ENCODE measurements around the gene CCDC78.

Gene CCDC78

DNA sequence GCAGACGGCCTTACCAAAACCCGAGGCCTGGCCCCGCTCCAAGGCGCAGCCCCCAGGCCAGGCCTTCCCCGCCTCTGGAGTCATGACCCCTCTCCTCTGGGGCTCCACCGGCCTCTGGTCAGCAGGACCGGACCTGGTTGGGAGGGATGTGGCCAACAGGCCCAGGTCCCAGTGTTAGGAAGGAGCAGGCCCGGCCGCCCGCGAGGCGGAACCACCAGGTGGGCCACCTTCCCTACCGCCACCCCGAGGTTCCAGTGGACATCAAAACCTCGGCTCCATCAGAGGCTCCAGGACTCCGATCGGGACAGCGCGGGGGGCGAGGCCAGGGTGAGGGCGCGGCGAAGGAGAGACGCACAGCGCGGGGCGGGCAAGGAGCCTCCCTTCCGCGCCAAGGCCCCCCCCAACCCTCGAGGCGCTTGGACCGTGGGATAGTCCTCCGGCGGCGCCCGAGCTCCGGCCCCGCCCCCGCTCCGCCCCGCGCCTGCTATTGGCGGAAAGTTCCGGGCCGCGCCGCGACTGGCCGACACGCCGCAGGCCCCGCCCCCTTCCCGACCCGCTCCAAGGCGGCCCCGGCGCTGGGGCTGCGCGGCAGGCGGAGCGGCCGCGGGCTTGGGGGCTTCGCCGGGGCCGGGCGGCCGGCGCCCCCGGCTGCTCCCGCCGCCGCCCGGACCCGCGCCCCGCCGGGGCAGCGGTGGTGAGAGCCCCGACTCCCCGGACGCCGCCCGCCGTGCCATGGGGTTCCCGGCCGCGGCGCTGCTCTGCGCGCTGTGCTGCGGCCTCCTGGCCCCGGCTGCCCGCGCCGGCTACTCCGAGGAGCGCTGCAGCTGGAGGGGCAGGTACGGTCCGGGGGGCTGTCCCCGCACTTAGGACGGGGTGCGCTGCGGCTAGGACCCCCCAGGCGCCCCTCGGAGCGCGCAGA is 11.4 kb downstream of the CCDC78 start, which contains the start of gene METRN:
TSS of gene METRN (plus strand) at position 561 of the 919 bp plus-strand sequence. CDS start at position 733, 172 bp downstream.
- peak; percentile 84 for DNase-seq (ENCODE audit: insufficient read length, low spot score)
- FAIRE-seq = peak; percentile 87

DNA sequence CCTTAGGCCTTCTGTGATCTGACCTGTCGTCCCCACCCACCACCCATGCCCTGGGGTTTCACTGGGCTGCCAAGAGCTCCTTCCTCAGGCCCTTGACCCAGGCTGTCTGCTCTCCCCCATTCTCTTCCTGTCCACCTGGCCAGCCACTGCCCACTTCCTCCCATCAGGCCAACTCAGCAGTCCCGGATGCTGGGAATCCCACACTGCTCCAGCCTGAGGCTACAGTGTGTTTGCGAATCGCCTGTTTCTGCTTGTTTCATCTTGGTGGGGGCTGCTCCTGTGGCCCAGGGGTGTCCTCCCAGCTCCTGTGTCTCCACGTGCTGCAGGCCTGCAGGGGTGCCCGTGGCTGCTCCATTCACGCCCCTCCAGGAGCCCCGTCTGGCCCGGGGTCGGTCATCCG is 12.2 kb downstream of the CCDC78 start:
- peak; percentile 77 for FAIRE-seq
- no peak for DNase-seq (ENCODE audit: insufficient read length, low spot score)

DNA sequence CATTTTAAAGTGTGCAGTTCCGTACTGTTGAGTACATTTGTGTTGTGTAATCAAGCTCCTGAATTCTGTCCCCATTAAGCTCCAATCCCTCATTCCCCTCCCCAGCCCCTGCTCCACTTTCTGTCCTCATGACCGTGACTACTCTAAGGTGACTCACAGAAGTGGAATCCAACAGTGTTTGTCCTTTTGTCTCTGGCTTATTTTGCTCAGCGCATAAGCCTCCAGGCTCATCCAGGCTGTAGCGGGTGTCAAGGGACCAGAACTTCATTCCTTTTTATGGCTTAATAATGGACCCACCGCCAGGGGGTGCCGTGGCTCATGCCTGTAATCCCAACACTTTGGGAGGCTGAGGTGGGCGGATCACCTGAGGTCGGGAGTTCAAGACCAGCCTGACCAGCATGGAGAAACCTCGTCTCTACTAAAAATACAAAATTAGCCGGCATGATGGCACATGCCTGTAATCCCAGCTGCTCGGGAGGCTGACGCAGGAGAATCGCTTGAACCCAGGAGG is 13.4 kb downstream of the CCDC78 start:
- FAIRE-seq (peak; percentile 36), DNase-seq (ENCODE audit: insufficient read length, low spot score) (peak; percentile 70)

DNA sequence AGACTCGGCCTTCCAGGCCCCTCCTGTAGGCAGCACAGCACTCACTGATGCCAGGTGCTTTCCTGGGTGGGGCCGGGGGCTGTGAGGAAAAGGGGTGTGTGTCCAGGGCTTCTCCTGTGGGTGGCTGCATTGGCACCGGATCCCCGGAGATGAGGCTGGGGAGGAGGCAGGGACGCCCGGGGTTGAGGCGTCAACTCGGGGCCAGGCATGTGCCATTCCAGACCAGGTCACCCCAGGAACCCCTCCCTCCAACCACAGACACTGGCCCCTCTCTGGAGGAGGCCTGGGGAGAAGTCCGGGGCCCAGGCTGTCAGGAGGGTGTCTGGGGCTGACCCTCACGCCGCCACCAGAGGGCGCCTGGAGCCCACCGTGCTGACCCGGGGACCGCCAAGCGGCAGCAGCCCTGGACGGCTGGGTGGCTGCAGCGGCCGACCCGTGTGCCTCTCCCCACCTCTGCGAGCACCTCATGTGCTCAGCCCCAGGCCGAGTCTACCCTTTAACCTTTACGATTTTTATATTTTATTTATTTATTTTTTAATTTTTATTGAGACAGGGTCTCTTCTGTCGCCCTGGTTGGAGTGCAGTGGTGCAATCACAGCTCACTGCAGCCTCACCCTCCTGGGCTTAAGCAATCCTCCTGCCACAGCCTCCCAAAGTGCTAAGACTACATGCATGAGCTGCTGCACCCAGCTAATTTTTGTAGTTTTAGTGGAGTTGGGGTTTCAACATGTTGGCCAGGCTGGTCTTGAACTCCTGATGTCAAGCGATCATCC is 14.5 kb downstream of the CCDC78 start:
- DNase-seq (ENCODE audit: insufficient read length, low spot score) = peak; percentile 84
- no peak for FAIRE-seq

DNA sequence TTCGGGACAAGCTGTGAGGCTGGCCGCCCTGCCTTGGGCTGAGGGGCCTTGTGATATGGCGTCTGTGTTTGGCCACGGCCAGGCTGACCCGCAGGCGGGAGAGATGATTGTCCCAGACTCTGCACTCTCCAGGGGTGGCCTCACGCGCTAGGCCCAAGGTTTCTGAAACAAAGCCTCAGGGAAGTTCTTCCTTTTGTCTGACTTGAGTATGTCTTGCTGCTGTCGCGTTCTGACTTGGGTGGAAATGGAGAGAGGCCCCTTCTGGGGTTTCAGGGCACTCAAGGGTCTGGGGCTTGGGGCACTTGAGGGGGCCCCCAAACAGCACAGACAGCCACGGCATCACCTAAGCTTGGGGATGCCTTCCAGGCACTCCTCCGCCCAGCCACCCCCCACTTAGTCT is 15.2 kb downstream of the CCDC78 start:
- FAIRE-seq = no peak
- no peak for DNase-seq (ENCODE audit: insufficient read length, low spot score)

DNA sequence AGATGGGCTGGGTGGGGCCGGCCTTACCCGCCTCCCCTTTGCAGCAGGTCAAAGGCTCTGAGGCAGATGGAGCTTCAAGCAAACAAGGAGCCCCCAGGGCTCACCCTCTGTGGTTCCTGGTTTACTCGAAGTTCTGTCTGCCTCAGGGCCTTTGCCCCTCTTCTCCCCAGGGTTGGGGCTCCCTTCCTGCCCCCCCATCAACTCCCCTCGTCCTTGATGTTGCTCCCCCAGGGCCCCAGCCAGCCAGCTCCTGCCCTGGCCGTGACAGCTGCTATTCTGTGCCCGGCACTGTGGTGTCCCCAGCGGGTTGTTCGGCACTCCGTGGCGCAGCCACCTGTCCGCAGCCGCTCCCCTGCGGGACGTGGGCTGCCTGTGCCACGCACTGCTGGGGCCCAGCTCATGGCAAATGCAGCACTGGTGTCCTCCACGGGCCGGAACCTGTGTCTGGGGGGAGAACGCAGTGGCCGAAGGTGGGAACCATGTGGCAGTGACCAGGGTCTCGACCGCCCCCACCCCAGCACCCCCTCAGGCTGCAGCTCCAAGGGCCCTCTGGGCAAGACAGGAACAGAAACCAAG is 15.7 kb downstream of the CCDC78 start:
- DNase-seq (ENCODE audit: insufficient read length, low spot score) (no peak), FAIRE-seq (no peak)

DNA sequence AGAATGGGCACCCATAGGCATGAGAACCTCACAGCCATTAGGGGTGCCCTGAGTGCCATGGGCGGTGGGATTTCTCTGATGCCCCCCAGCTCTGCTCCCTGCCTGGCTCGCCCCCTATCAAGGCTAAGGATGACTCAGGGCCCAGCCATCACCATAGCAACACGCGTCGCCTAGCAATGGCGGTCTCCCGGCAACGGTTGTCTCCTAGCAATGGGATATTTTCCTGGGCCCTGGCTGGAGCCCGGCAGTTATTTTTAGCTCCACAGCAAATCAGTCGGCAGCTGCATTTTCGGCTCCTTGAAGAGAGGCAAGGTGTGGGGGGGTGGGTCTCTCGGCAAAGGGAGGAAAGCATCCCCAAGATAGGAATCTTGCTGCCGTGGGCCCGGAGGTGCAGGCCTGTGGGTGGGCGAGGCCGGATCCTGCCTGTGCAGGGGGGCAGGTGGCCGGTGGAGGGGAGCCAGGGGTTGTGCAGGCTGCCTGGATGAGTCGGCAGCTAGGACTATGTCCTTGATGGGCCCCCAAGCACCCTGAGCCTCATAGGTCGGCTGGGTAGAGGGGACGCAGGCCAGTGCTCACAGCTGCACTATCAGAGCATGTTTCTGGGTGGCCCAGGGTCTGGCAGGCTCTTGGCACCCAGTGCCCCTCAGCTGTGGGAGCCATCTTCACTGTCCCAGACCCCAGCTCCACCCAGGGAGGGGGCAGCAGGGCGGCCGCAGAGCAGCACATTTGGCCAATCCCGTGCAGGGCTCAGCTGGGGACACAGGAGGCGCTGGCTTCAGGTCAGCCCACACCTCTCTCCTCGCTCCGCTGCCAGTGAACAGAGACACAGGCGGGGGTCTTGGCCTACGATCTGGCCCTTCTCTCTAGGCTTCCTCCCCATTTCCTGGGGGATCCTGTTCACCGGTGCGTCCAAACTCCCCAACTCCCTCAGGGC is 16.4 kb downstream of the CCDC78 start:
- FAIRE-seq = no peak
- no peak for DNase-seq (ENCODE audit: insufficient read length, low spot score)

DNA sequence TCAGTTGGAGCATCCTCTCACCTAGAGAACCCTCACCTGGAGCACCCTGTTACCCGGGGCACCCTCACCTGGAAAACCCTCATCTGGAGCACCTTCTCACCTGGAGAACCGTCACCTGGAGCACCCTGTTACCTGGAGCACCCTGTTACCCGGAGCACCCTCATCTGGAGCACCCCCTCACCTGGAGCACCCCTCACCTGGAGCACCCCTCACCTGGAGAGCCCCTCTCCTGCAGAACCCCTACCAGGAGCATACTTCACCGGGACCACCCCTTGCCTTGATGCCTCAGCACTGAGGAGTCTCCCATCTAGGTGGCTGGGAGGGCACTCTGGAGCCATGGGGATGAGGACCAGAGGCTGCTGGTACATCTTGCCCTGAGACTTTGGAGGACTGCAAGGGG is 17.3 kb downstream of the CCDC78 start:
- DNase-seq (ENCODE audit: insufficient read length, low spot score) = no peak
- no peak for FAIRE-seq

DNA sequence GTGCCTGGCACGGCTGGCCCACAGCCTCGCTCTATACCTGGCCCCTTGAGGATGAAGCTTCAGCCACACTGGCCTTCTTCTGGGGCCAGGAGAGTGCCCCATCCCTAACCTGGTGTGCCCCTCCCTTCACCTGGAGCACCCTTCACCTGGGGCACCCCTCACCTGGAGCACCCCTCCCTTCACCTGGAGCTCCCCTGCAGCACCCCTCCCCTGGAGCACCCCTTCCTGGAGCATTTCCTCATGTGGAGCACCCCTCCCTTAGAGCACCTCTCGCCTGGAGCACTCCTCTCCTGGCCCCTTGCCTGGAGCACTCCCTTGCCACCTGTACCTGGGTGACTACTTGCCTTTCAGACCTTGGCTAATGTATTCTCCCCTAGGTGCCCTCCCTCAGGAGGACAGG is 18.2 kb downstream of the CCDC78 start:
- FAIRE-seq (no peak), DNase-seq (ENCODE audit: insufficient read length, low spot score) (no peak)

DNA sequence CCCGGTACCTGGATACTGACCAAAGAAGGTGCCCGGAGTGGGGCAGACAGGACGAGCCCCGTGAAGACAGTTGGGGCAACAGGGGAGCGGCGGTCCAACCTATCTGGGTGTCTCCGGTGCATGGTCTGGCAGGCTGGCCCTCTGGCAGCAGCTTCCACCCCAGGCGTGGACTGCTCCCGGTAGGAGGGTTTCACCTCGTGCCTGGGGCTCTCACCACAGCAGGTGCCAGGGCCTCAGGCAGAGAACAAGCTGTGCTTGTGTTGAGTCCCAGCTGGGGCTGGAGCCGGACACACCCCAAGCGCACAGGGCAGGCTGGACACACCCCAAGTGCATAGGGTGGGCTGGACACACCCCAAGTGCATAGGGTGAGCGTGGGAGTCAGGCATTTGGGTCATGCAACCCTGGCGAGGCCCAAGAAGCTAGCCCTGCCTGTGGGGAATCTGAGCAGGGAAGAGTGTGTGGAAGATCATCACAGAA is 19.1 kb downstream of the CCDC78 start:
- FAIRE-seq = no peak
- DNase-seq (ENCODE audit: insufficient read length, low spot score) = no peak

DNA sequence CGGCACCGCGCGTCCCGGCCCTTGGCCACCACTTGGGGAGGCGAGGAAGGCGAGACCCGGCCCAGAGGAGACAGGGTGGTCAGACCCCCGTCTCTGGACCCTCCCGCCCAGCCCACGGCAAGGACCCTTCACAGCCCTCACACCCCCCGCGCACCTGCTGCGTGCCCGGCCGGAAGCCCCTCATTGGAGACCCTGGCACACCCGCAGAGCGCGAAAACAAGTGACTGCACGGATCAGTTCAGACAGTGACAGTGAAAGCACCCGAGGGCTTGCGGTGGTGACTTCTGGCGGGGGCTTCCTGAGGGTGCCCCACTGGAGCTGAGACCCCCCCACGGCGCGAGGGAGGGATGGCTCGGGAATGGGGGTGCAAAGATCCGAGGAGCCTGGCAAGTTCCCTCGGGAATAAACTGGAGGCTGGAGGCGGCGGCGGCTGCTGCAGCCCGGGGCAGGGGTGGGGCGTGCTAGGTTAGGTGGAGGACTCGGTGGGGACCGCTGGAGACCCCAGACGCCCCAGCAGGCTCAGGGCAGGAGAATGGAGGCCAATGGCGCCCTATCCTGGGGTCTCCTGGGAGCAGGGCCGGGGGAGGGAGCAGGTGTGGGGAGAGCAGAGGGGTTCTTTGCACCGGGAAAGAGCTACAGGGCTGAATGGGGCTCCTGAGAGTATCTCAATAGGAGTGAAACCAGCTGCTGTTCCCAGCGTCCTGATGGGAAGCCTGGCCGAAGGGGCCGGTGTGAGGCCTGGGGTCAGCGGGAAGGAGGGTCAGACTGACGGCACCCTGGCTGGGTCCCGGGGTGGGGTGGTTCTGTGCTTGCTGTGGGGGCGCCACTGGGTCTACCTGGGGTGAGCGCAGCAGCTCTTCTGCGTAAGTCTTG is 19.8 kb downstream of the CCDC78 start:
- FAIRE-seq = no peak
- no peak for DNase-seq (ENCODE audit: insufficient read length, low spot score)

DNA sequence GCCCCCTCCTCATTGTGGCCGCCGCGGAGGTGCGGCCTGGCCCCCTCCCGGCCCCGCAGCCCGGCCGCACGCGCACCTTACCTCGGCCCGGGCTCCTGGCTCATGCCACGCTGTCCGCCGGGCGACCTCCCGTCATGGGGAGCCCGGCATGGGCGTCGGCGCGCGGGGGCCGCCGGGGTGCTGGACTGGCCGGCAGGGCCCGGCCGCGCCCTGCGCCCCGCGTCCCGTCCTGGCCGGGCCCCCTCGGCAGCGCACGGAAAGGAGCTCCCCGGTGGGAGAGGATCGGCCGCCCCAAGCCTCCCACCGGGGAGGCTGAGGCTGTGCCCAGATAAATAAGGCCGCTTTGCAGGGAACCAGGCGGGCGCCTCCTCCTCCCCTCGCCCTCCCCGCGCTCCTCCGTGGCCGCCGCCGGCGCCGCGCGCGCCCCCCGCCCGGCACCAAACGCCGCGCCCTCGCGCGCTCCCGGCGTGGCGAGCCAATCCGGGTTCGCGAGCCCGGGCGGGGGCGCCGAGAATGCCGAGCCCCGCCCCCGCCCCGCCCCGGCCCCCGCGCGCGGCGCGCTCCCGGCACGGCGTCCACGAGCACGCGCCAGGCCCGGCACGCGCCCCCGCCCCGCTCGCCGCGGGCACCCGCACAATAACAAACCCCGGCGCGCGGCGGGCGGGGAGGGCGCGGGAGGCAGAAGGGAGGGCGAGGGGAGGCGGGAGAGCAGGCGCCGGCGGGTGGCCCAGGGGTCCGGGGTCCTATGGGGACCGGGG is 20.6 kb downstream of the CCDC78 start, which contains the start of gene FBXL16:
TSS of gene FBXL16 (minus strand) at position 371 of the 758 bp plus-strand sequence. CDS start 8,396 bp downstream, outside the sequence.
- FAIRE-seq (peak; percentile 72), DNase-seq (ENCODE audit: insufficient read length, low spot score) (peak; percentile 71)

DNA sequence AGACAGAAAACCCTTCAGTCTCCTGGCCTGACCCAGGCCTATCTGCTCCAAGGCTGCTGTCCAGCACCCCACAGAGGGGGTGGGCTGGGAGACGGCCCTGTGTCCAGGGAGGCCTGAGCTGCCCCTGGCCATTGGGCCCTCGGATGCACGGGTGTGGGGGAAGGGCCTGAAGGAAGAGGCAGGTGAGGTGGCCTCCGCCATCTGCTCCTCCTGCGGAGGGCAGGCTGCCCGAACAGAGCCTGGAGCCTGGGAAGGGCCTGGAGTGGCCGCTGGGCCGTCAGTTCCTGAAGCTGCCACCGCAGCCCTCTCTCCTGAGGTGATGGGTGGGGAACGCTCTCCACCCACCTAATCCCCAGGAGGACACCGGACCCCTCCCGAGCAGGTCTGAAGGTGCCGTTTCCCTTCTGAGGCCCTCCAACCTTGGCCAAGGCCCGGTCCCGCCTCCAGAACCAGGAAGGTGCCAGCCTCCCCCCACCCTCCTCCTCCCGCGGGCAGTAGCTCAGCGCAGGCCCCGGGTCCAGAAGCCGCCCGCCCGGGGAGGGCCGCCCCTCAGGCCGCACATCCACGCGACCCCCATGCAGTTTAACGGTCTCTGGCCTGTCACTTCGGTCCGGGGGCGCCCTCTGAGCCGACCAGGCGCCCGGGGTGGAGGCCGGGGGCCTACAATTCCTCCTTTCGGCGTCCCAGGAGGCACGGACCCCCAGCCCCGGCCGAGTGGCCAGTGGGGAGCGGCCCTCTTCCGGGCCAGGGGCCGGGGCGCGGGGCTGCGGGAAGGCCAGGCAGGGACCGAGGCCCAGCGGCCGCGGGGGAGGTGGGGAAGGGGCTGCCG is 21.5 kb downstream of the CCDC78 start:
- DNase-seq (ENCODE audit: insufficient read length, low spot score) (no peak), FAIRE-seq (no peak)

DNA sequence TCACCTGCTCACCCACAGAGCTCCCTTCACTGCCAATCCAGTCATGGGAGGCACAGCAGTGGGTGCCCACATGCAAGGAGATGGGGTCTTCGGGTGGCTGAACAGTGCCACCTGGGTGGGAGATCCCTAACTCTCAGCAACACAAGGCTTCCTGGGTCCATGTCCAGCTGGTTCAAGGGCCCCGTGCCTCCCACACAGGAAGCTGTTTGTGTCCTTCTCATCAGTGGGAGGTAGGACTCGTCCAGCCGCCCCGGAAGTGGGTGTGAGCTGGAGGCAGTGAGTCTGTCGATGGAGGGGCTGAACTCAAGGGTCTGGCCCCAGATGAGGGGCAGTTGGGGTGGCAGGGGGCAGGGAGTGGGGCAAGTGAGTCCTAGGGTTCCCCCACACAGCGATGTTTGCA is 22.2 kb downstream of the CCDC78 start:
- FAIRE-seq = no peak
- no peak for DNase-seq (ENCODE audit: insufficient read length, low spot score)

DNA sequence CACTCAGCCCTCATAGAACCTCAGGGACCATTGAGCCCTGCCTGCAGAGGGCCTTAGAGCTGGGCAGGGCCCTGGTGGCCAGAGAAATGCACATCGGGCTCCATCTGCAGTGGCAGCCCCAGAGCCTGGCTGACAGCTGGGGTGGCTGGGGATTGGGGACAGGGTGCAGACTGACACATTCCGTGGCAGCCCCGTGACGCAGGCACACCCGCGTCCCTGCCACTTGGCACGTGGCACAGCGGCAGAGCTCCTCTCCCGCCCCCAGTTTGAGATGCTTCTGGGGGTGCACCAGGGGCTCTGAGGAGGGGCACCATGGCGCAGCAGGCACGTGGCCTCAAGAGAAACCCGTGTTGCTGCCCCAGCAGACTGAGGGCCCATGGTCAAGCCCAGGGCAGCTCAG is 22.8 kb downstream of the CCDC78 start:
- DNase-seq (ENCODE audit: insufficient read length, low spot score) = no peak
- no peak for FAIRE-seq

DNA sequence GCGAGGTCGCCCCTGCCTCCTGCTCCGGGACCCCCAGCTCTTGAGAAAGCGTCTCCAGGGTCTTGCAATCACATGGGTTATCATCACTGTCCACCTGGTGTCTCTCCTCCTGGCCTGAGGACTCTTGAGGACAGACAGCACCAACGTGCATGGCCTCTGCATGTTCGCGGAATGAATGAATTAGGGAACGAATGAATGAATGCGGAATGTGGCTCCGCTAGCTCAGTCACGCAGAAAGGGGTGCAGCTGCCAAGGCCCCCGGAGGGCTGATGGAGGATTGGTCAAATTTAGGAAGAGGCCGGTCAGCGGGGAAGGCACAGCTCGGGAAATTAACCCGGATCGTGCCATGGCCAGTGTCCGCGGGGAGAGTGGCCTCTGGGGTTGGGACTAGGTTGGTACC is 23.9 kb downstream of the CCDC78 start:
- FAIRE-seq (no peak), DNase-seq (ENCODE audit: insufficient read length, low spot score) (no peak)
